Stomach (tissue), 9 donors: ENCODE results near the gene RACGAP1. TPM values are rescaled to one million over a fixed set of nuclear protein-coding genes. Genes with fewer than 3 reads are reported as not detected.
A peak's percentile ranks its signal among the peaks of the same experiment; 100 is the strongest.

Experiments used
- DNase-seq, 2 donors: peaks; one replicate each; pipeline versions ENCODE4 v3.0.0 to v3.0.0-alpha.2; 2013 to 2019
- H3K27ac ChIP-seq, 5 donors: fragments of 200-600 bp in 4 of 5; sonication (generic) in 4 of 5; one replicate each; pipeline ENCODE4 v1.5.1; 2013 to 2019; ENCODE audit warnings: mild to moderate bottlenecking in 1 of 5, moderate library complexity in 1 of 5
- H3K27me3 ChIP-seq, 3 donors: fragments of 200-600 bp; sonication (generic); one replicate each; pipeline ENCODE4 v1.5.1; 2017 to 2019; ENCODE audit warnings: mixed run types in 1 of 3
- H3K36me3 ChIP-seq, 4 donors: fragments of 200-600 bp; sonication (generic); 1 replicate in 3 of 4; 2 replicates in 1 of 4; pipeline ENCODE4 v1.5.1; 2016 to 2019
- H3K4me1 ChIP-seq, 4 donors: fragments of 200-600 bp; sonication (generic); one replicate each; pipeline ENCODE4 v1.5.1; 2016 to 2019
- H3K4me3 ChIP-seq, 4 donors: fragments of 200-600 bp; sonication (generic) in 3 of 4; one replicate each; pipeline ENCODE4 v1.5.1; 2016 to 2019; ENCODE audit warnings: mild to moderate bottlenecking in 1 of 4
- H3K9me3 ChIP-seq, 4 donors: fragments of 200-600 bp; sonication (generic); one replicate each; pipeline ENCODE4 v1.5.1; 2016 to 2019
- CTCF ChIP-seq, 7 experiments: fragments of 450-650 bp in 4 of 7; fragments of 200-600 bp in 3 of 7; sonication (generic) in 3 of 7; IDR thresholded peaks; one replicate each; pipeline ENCODE4 v1.5.1; 2016 to 2019; ENCODE audit warnings: antibody characterized with exemption in 7 of 7, control low read depth in 2 of 7, mild to moderate bottlenecking in 1 of 7
- EP300 ChIP-seq: sonication (generic); formaldehyde crosslinking; IDR thresholded peaks from one replicate; pipeline ENCODE4 v1.6.1; 2017; ENCODE audit warnings: antibody characterized with exemption
- POLR2A ChIP-seq, 4 donors: fragments of 450-650 bp; IDR thresholded peaks; one replicate each; pipeline ENCODE4 v1.6.1; 2016; ENCODE audit warnings: antibody characterized with exemption in 4 of 4, control low read depth in 2 of 4, mild to moderate bottlenecking in 1 of 4, moderate library complexity in 1 of 4
- POLR2AphosphoS5 ChIP-seq, 3 donors: sonication (generic); formaldehyde crosslinking; IDR thresholded peaks; one replicate each; pipeline ENCODE4 v1.6.1; 2016; ENCODE audit warnings: antibody characterized with exemption in 3 of 3
- WGBS, 5 donors: extraction: QIAGEN DNeasy Blood & Tissue Kit in 3 of 5; methylation state at CpG; one replicate each; pipeline versions ENCODE4 v1.1.5 to v1.1.7; 2013 to 2018; 5-methylcytosine and 5-hydroxymethylcytosine counted together
- intact Hi-C: fragments of 100-400 bp; cut with DNase I; formaldehyde crosslinking; loops from one replicate; pipeline ENCODE4 v1.15.1; 2023; ENCODE audit warnings: low total_unique reads
- polyA plus RNA-seq, 3 donors: library from polyadenylated mRNA; stranded (reverse); fragments of 200-250 nt; gene quantifications; one replicate each; pipeline ENCODE4 v1.2.3, GENCODE V29; 2013
- total RNA-seq, 5 donors: library from RNA; depleted of rRNA; stranded (reverse); fragments of >200 nt; gene quantifications; one replicate each; pipeline versions ENCODE4 v1.1.0 to v1.2.3, GENCODE V29; 2014 to 2016
- donor health status: healthy with polysubstance abuse.
- donor health status: Bipolar disorder and iron deficiency.
- donor health status: healthy.

The RACGAP1 gene
- total and polyA plus RNA-seq, 8 donors: 7.9 to 36.7 (median 12.7) TPM

- no peak overlapping the region for H3K27ac ChIP-seq
- no peaks in the 10 kb centered on the region for H3K27me3 ChIP-seq
- WGBS, 5 donors: 72 to 77% (median 73%) methylated on average over 10 of the region's 10 CpGs
- H3K4me3 ChIP-seq: no peak overlapping the region
- no peak for TF ChIP-seq POLR2AphosphoS5 (IDR thresholded peaks at IDR 0.05)
- TF ChIP-seq CTCF (IDR thresholded peaks at IDR 0.05): no peak
- no peak for TF ChIP-seq POLR2A (IDR thresholded peaks at IDR 0.05)
- no peak for TF ChIP-seq EP300
- intact Hi-C loops: loop anchor here (5.0 to 10.0 kb wide), 2 partner anchors 102 to 105 kb away; no protein-coding TSS in a partner anchor
- H3K9me3 ChIP-seq: no peaks in the 10 kb centered on the region
- peaks cover 0 to 21% (median 20%) of the 10 kb centered on the region in 4 donors for H3K4me1 ChIP-seq
- H3K36me3 ChIP-seq: no peaks in the 10 kb centered on the region
- peak in 1 of 2 donors; percentile 9 for DNase-seq
Observed at GRCh38 chr12:50072198-50072907, 47.1 kb upstream of the RACGAP1 start.

GRCh38 chr12:50070314-50071060, 45.2 kb upstream of the RACGAP1 start:
- no peaks in the 10 kb centered on the region for H3K9me3 ChIP-seq
- peaks cover 0 to 15% (median 15%) of the 10 kb centered on the region in 4 donors for H3K4me1 ChIP-seq
- peak; percentile 83 to 95 for DNase-seq
- H3K36me3 ChIP-seq: no peaks in the 10 kb centered on the region
- intact Hi-C loops: loop anchor here (5.0 to 10.0 kb wide), 2 partner anchors 103 to 104 kb away; no protein-coding TSS in a partner anchor
- TF ChIP-seq CTCF (IDR thresholded peaks at IDR 0.05) (peak in 5 of 7 experiments; percentile 87 to 95 (median 90)), POLR2A (IDR thresholded peaks at IDR 0.05) (no peak), POLR2AphosphoS5 (IDR thresholded peaks at IDR 0.05) (peak in 1 of 3 donors; percentile 56), EP300 (no peak)
- H3K27ac ChIP-seq: no peak overlapping the region
- WGBS, 5 donors: 24 to 41% (median 34%) methylated on average over 7 to 9 of the region's 9 CpGs
- H3K4me3 ChIP-seq: no peak overlapping the region
- no peaks in the 10 kb centered on the region for H3K27me3 ChIP-seq

DNA sequence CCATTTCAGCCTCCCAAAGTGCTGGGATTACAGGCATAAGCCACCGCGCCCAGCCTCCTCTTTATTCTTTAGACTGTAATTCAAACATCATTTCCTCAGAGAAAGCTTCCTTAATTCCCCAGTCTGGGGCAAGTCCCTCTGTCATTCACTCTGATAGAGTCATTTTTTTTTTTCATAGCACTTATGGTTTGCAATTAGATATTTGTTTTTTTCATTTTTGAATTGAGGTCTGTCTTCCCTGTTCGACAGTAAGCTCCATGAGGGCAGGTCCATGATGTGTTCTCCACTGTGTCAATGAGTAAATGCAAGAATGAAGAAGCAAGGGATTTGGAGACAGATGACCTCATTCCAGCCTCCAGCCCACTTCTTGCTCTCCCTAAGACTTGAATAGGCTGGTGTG, 44.2 kb upstream of the RACGAP1 start:
- peaks cover 0 to 10% (median 9%) of the 10 kb centered on the region in 4 donors for H3K4me1 ChIP-seq
- H3K4me3 ChIP-seq: no peak overlapping the region
- H3K36me3 ChIP-seq: no peaks in the 10 kb centered on the region
- no peaks in the 10 kb centered on the region for H3K27me3 ChIP-seq
- TF ChIP-seq POLR2A (IDR thresholded peaks at IDR 0.05) (no peak), EP300 (no peak), CTCF (IDR thresholded peaks at IDR 0.05) (no peak), POLR2AphosphoS5 (IDR thresholded peaks at IDR 0.05) (no peak)
- WGBS, 5 donors: 88 to 99% (median 97%) methylated on average over 3 of the region's 3 CpGs
- H3K9me3 ChIP-seq: no peaks in the 10 kb centered on the region
- no peak for DNase-seq
- intact Hi-C loops: no loop called here
- no peak overlapping the region for H3K27ac ChIP-seq

DNA sequence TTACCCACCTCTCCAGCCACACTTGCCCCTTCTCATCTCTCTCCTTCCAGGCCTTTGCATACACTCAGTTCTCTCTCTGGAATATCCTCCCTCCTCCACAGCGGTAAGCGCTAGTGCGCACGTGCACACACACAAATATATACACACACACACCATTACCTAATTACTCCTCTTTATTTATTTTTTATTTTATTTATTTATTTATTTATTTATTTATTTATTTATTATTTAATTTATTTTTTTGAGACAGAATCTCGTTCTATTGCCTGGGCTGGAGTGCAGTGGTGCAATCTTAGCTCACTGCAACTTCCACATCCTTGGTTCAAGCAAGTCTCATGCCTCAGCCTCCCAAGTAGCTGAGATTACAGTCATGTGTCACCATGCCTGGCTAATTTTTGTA, 43.8 kb upstream of the RACGAP1 start:
- Histone ChIP-seq H3K9me3 (no peaks in the 10 kb centered on the region), H3K36me3 (no peaks in the 10 kb centered on the region), H3K27me3 (no peaks in the 10 kb centered on the region), H3K27ac (no peak overlapping the region), H3K4me1 (peaks cover 0 to 10% (median 9%) of the 10 kb centered on the region in 4 donors), H3K4me3 (no peak overlapping the region)
- intact Hi-C loops: no loop called here
- DNase-seq: no peak
- 92 to 96% (median 94%) methylated on average over 5 of the region's 5 CpGs for WGBS, 5 donors
- TF ChIP-seq POLR2AphosphoS5 (IDR thresholded peaks at IDR 0.05) (no peak), EP300 (no peak), POLR2A (IDR thresholded peaks at IDR 0.05) (no peak), CTCF (IDR thresholded peaks at IDR 0.05) (no peak)
